ENCODE data around the gene JMJD1C.

The JMJD1C gene

DNA sequence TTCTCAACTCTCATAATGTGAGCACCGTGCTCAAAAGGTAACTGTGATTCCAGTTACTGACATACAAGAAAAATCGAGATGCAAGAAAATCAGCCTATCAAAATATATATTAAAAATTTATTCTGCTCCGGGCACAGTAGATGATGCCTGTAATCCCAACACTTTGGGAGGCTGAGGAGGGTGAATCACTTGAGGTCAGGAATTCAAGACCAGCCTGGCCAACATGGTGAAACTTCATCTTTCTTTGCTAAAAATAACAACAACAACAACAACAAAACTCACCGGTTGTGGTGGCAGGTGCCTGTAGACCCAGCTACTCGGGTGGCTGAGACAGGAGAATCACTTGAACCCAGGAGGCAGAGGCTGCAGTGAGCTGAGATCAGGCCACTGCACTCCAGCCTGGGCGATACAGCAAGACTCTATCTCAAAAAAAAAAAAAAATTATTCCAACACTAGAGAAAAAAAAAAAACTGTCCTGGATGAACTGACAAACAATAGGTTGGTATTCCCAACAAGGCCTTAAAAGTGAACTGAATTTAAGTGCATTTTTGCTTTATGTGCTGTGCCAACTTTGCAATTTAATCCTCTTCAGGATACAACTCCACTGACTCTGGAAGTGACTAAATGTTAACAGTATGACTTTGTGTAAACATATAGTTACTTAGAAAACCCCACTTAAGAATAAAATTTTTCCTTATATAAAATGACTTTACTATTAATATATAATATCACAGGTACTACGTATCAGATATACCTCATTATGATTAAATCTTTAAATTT, 51.1 kb downstream of the JMJD1C start:
- TF ChIP-seq GATA3 (IDR thresholded peaks at IDR 0.05; ENCODE audit: low read depth, low read length) (no peak), GATA2 (IDR thresholded peaks at IDR 0.05; ENCODE audit: low read depth, low read length) (no peak)

DNA sequence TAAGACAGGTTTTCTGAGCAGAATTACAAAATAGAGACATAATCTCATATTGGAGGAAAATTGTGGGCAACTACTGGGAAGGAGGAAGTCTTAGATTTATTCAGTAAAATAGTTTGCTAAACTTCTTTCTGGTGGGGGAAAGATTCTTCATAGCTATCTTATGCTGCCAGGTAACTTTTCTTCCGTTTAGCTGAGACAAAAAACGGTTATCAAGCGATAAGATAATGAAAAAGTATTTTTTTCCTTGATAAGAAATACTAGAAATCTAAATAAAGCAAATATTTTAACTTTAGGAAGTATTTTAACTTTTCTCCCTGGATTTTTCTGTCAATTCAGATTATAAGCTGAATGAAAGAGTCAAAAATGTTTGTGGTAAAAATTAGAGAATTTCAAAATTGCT, 52.3 kb downstream of the JMJD1C start:
- TF ChIP-seq GATA3 (IDR thresholded peaks at IDR 0.05; ENCODE audit: low read depth, low read length): no peak
- TF ChIP-seq GATA2 (IDR thresholded peaks at IDR 0.05; ENCODE audit: low read depth, low read length): no peak

DNA sequence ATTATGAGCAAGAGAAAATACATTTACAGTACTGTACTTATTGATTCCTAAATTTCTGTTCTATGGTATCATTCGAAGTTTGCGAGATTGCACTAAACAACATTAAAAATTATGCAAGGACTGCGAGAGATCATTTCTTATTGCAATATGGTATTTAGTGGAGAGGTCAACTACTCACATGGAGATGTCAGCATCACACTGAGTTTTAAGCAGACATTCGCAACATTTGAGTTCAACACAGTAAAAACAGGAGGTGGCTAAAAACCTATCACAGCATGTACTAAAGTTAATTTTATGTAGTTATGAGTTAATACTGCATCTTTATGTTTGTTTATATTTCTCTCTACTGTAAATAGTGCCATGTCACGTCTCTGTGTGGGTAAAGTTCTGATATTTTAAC, 53.5 kb downstream of the JMJD1C start:
- TF ChIP-seq GATA2 (IDR thresholded peaks at IDR 0.05; ENCODE audit: low read depth, low read length) (no peak), GATA3 (IDR thresholded peaks at IDR 0.05; ENCODE audit: low read depth, low read length) (no peak)

DNA sequence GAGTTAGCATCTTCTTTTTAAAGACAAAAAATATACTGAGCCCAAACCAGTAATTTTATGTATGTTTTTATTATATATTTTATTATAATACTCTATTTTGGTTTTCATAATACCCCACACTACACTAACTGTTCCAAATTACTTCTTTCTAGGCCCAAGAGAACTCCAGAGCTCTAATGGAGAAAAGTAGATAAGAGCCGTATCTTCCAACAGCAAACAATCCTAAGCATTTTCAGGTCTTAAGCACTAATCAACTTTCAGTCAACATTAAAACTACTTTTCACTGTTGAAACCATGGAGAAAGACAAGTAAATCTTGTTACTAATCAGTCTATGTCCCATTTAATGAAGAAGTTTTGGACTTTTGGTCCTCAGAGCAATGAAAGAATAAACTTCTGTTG, 55.1 kb downstream of the JMJD1C start:
- TF ChIP-seq GATA2 (IDR thresholded peaks at IDR 0.05; ENCODE audit: low read depth, low read length) (no peak), GATA3 (IDR thresholded peaks at IDR 0.05; ENCODE audit: low read depth, low read length) (no peak)

DNA sequence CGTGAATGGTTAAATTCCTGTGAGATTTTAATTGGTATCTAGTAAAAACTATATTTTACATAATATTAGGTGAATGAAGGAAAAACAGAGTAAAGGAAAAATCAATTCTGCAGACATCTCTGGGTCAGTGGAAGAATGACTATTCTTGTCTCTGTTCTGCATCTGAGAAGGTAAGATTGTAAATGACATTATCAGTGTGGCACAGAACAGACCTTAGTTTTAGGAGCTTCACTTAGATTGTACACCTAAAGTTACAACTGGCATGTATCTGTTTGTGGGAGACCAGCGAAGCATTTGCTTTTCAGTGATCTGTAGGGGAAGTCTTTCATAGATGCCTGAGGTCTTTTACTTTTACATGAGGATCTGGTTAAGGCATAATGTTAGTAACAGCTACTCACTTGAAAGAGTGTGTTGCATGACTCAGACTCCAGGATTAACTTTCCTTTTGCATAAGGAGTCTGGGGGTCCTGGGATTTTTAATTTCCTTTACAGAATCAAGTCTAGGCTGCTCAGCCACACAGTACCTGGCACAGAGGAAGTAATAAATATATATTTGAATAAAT, 56.2 kb downstream of the JMJD1C start:
- TF ChIP-seq GATA3 (IDR thresholded peaks at IDR 0.05; ENCODE audit: low read depth, low read length): no peak
- TF ChIP-seq GATA2 (IDR thresholded peaks at IDR 0.05; ENCODE audit: low read depth, low read length): no peak

DNA sequence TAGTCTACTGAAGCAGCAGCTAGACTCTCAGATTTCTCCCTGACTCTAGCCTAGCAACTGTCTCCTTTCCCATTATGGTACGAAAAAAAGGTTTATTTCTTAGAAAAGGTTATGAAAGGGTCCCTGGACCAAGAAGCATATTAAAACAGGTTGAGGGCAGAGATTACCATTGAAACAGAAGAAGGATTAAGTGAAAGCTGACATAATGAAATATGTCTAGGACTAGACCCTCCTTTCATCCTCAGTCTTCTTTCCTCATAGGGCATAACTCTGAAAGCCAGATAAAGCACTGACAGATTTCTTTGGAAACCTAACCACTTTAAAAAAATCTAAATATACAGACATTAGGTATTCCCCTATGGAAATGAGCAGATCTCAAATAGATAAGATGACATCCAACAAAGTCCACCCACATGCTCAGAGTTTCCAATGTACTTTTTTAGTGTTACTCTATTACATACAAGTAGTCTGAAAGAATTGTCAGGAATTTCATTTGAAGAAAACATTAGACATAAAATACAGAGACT, 58.6 kb downstream of the JMJD1C start:
- TF ChIP-seq GATA3 (IDR thresholded peaks at IDR 0.05; ENCODE audit: low read depth, low read length): no peak
- no peak for TF ChIP-seq GATA2 (IDR thresholded peaks at IDR 0.05; ENCODE audit: low read depth, low read length)

DNA sequence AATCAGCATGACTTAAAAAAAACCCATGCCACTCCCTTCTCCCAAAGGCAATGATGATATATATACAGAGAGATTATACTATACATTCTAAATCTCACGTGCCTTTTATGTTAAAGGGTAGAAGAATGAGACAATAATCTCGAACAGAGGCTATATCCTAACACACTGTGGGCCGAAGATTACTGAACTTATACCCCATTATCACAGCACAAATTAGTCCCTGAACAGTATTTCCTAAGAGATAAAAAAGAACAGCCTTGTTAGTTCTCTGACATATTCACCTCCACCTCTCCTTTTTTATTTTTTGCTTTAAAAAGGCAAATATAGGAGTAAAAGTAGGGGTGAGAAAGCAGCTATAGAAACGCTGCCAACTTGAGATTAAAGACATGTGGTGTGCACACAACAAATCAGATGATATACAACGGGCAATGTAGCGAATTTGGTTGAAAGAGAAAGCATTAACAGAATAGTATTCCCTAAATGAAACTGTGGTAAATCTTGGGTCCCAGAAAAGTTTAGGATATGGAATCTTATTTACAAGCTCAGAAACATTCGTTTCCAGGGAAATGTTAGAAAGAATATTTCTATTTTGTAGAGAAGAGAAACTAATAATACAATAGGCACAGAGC, 69.5 kb downstream of the JMJD1C start:
- no peak for TF ChIP-seq GATA2 (IDR thresholded peaks at IDR 0.05; ENCODE audit: low read depth, low read length)
- no peak for TF ChIP-seq GATA3 (IDR thresholded peaks at IDR 0.05; ENCODE audit: low read depth, low read length)

DNA sequence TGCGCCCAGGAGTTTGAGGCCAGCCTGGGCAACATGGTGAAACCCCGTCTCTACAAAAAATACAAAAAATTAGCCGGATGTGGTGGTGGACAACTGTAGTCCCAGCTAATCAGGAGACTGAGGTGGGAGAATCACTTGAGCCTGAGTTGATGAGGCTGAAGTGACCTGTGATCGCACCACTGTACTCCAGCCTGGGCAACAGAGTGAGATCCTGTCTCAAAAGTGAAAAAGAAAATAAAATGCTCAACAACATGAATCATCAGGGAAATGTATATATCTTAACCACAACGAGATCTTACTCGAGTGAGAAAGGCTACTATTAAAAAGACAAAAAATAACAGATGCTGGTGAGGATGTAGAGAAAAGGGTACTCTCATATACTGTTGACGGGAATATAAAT, 72.7 kb downstream of the JMJD1C start:
- TF ChIP-seq GATA3 (IDR thresholded peaks at IDR 0.05; ENCODE audit: low read depth, low read length) (no peak), GATA2 (IDR thresholded peaks at IDR 0.05; ENCODE audit: low read depth, low read length) (no peak)

DNA sequence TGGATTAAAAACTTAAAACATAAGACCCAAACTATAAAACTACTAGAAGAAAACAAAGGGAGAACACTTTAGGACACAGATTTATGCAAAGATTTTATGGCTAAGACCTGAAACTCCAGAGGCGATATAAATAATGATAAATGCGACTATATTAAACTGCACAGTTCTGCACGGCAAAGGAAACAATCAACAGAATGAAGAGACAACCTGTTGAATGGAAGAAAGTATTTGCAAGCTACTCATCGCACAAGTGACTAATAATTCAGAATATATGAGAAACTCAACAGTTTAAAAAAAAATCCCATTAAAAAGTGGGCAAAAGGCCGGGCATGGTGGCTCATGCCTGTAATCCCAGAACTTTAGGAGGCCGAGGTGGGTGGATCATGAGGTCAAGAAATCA, 73.6 kb downstream of the JMJD1C start:
- TF ChIP-seq GATA2 (IDR thresholded peaks at IDR 0.05; ENCODE audit: low read depth, low read length) (no peak), GATA3 (IDR thresholded peaks at IDR 0.05; ENCODE audit: low read depth, low read length) (no peak)

DNA sequence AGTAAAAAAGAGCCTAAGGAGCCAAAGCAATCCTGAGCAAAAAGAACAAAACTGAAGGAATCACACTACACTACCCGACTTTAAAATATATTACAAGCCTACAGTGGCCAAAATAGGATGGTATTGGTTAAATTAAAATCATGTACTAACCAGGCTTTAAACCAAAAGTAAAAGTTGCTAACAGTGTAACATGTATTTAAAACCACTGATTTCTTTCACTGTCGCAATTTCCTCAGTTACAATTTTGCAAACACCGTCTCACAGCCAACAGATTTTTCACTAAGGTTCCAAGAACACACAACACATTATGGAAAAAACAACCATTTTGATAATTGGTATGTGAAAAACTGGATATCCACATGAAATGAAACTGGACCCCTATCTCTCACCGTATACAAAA, 74.0 kb downstream of the JMJD1C start:
- TF ChIP-seq GATA2 (IDR thresholded peaks at IDR 0.05; ENCODE audit: low read depth, low read length) (no peak), GATA3 (IDR thresholded peaks at IDR 0.05; ENCODE audit: low read depth, low read length) (no peak)

DNA sequence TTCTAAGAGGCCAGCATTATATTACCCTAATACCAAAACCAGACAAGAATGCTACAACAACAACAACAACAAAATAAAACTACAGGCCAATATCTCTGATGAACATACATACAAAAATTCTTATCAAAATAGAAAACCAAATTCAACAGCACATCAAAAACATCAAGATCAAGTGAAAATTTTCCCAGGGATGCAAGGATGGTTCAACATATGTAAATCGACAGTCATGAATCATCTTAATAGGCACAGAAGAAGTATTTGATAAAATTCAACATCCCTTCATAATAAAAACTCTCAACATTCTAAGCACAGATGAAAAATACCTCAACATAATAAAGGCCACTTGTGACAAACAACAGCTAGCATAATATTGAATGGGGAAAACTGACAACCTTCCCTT, 75.3 kb downstream of the JMJD1C start:
- TF ChIP-seq GATA3 (IDR thresholded peaks at IDR 0.05; ENCODE audit: low read depth, low read length) (no peak), GATA2 (IDR thresholded peaks at IDR 0.05; ENCODE audit: low read depth, low read length) (no peak)

DNA sequence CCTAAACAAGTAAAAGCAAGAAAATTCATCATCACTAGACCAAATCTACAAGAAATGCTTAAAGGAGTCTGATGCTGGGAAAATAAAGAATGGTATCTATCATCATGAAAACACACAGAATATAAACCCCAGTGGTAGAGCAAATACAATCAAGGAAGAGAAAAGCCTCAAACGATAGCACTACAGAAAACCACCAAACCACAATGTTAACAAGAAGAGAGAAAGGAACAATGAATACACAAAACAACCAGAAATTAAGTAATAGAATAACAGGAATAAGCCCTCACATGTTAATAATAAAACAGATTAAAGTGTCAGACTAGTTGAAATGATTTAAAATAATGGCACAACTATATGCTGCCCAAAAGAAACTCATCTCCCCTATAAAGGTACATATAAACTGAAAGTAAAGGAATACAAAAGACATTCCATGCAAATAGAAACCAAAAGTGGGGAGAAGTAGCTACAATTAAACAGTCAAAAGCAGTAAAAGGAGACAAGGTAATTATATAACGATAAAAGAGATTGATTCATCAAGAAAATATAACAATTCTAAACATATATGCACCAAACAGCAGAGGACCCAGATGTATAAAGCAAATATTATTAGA, 77.3 kb downstream of the JMJD1C start:
- TF ChIP-seq GATA2 (IDR thresholded peaks at IDR 0.05; ENCODE audit: low read depth, low read length) (no peak), GATA3 (IDR thresholded peaks at IDR 0.05; ENCODE audit: low read depth, low read length) (no peak)

DNA sequence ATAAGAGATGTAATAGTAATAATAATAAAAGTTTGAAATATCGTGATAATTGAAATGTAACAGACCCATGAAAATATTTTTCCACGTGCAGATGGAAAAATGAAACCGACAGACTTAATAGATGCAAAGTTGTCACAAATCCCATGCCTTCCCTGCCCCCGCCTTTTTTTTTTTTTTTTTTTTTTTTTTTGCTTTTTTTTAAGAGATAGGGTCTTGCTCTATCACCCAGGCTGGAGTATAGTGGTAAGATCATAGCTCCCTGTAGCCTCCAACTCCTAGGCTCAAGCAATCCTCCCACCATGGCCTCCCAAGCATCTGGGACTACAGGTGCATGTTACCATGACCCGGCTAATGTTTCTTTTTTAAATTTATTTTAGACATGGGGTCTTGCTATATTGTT, 80.5 kb downstream of the JMJD1C start:
- TF ChIP-seq GATA2 (IDR thresholded peaks at IDR 0.05; ENCODE audit: low read depth, low read length) (no peak), GATA3 (IDR thresholded peaks at IDR 0.05; ENCODE audit: low read depth, low read length) (no peak)

DNA sequence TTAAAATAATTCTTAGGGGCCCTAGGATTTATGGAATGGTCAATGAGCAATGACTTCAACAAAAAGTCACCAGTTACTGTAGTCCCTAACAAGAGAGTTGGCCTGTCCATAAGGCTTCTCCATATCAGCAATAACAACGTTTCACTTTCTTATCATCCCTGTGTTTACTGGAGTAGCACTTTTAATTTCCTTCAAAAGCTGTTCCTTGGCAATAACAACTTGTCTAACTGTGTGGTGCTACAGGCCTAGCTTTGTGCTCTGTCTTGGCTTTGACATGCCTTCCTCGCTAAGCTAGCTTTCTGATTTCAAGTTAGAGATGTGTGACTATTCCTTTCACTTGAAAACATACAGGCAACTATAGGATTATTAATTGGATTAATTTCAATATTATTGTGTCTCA, 81.1 kb downstream of the JMJD1C start:
- TF ChIP-seq GATA3 (IDR thresholded peaks at IDR 0.05; ENCODE audit: low read depth, low read length) (no peak), GATA2 (IDR thresholded peaks at IDR 0.05; ENCODE audit: low read depth, low read length) (no peak)

Measured in SH-SY5Y (cell line).